HepG2 (cell line): ENCODE measurements around the gene TRPC4. TPM values are rescaled to one million over a fixed set of nuclear protein-coding genes. Genes with fewer than 3 reads are reported as not detected.
A peak's percentile ranks its signal among the peaks of the same experiment; 100 is the strongest.

Experiments
- ATAC-seq: fragments of 200-7000 bp; cut with Tn5 transposase; 3 replicates; pipeline ENCODE4 v1.9.1; 2020; ENCODE audit warnings: mild to moderate bottlenecking, moderate library complexity
- BruUV-seq: library from RNA; stranded (reverse); fragments of 400-500 nt; replicated peaks from 2 replicates; lab custom pipeline; 2021; lab: Mats Ljungman, UMichigan
- CTCF ChIA-PET: fragments of 300-600 bp; formaldehyde crosslinking; extraction: SDS; loops from one replicate; lab custom pipeline; 2021; ENCODE audit warnings: low total read pairs, inconsistent platforms, low intra/inter-chr PET ratio; lab: Yijun Ruan, JAX
- POLR2A ChIA-PET: fragments of 350-600 bp; sonication (Branson Sonifier 250); formaldehyde crosslinking; loops from one replicate; lab custom pipeline; 2020; ENCODE audit warnings: antibody characterized with exemption, inconsistent platforms; lab: Yijun Ruan, JAX
- DNase-seq: peaks from one replicate; pipeline ENCODE4 v3.0.0-alpha.2; 2015; ENCODE audit warnings: low spot score
- FAIRE-seq: peaks from 3 replicates; lab custom pipeline; 2011; peaks lifted over from hg19 to GRCh38; lab: Jason Lieb, UNC
- H2AFZ ChIP-seq: one replicate; pipeline ENCODE4 v1.6.1; 2011; ENCODE audit warnings: low read length, inconsistent platforms
- H3K27ac ChIP-seq: fragments of 300-600 bp; 3 replicates; pipeline ENCODE4 v1.8.0; 2011; ENCODE audit warnings: mixed run types, mild to moderate bottlenecking, mixed read lengths, low read length, inconsistent platforms; ENCODE audit not compliant: insufficient read depth; ENCODE audit errors: extremely low read length
- H3K27me3 ChIP-seq, 2 experiments: fragments of 200-600 bp in 1 of 2; 2 replicates in 1 of 2; 3 replicates in 1 of 2; pipeline versions ENCODE4 v1.6.0 to v1.8.0; 2011; ENCODE audit warnings: low read length in 2 of 2, mild to moderate bottlenecking in 2 of 2, moderate library complexity in 2 of 2, inconsistent platforms in 1 of 2; ENCODE audit not compliant: insufficient read depth in 2 of 2, control insufficient read depth in 1 of 2
- H3K36me3 ChIP-seq, 2 experiments: fragments of 200-600 bp in 1 of 2; replicated peaks in 1 of 2; 2 replicates in 1 of 2; 3 replicates in 1 of 2; pipeline versions ENCODE4 v1.5.1 to v1.8.0; 2011; ENCODE audit warnings: low read length in 2 of 2, inconsistent platforms in 1 of 2; ENCODE audit not compliant: insufficient read depth in 2 of 2, control insufficient read depth in 1 of 2
- H3K4me1 ChIP-seq: 2 replicates; pipeline ENCODE4 v1.5.1; 2012; ENCODE audit warnings: low read length, inconsistent platforms; ENCODE audit not compliant: insufficient read depth
- H3K4me2 ChIP-seq: 2 replicates; pipeline ENCODE4 v1.6.0; 2011; ENCODE audit warnings: low read depth, low read length, inconsistent platforms
- H3K4me3 ChIP-seq, 3 experiments: fragments of 200-600 bp in 1 of 3; sonication (generic), shearing (Covaris generic) in 1 of 3; replicated peaks in 1 of 3; 2 replicates each; pipeline ENCODE4 v1.5.1; 2011 to 2016; ENCODE audit warnings: low read length in 3 of 3, inconsistent platforms in 2 of 3, low read depth in 2 of 3, mild to moderate bottlenecking in 2 of 3, control low read depth in 1 of 3, mixed read lengths in 1 of 3; ENCODE audit not compliant: insufficient read depth in 1 of 3
- H3K79me2 ChIP-seq: one replicate; pipeline ENCODE4 v1.6.1; 2011; ENCODE audit warnings: low read length, inconsistent platforms; ENCODE audit not compliant: insufficient read depth
- H3K9ac ChIP-seq: 2 replicates; pipeline ENCODE4 v1.6.0; 2011; ENCODE audit warnings: mild to moderate bottlenecking, low read depth, low read length, inconsistent platforms; ENCODE audit not compliant: insufficient read depth
- H3K9me3 ChIP-seq: 2 replicates; pipeline ENCODE4 v1.5.1; 2012; ENCODE audit warnings: mild to moderate bottlenecking, low read length
- H4K20me1 ChIP-seq: 2 replicates; pipeline ENCODE4 v1.6.0; 2011; ENCODE audit warnings: inconsistent platforms, mild to moderate bottlenecking, low read length, moderate library complexity; ENCODE audit not compliant: insufficient read depth
- HINFP ChIP-seq: sonication (generic); formaldehyde crosslinking; IDR thresholded peaks from 2 replicates; pipeline ENCODE4 v1.4.0; 2020; ENCODE audit warnings: low read depth, mild to moderate bottlenecking, missing genetic modification reagents
- SRSF9 ChIP-seq: fragments of 200-400 bp; formaldehyde crosslinking; IDR thresholded peaks from 2 replicates; pipeline ENCODE4 v1.6.1; 2018; ENCODE audit warnings: borderline replicate concordance, mild to moderate bottlenecking, low read depth, low read length; ENCODE audit not compliant: insufficient read depth, poor library complexity, severe bottlenecking
- SSRP1 ChIP-seq: IDR thresholded peaks from 2 replicates; pipeline ENCODE4 v1.6.1; 2016; ENCODE audit warnings: control low read depth
- ZBTB49 ChIP-seq: sonication (generic); formaldehyde crosslinking; IDR thresholded peaks from 2 replicates; pipeline ENCODE4 v1.4.0; 2020; ENCODE audit warnings: missing genetic modification reagents, borderline replicate concordance
- ZNF749 ChIP-seq: sonication (generic); formaldehyde crosslinking; IDR thresholded peaks from 2 replicates; pipeline ENCODE4 v1.8.0; 2022; ENCODE audit warnings: mild to moderate bottlenecking, missing genetic modification reagents, moderate library complexity, borderline replicate concordance
- ZNF766 ChIP-seq: sonication (generic); formaldehyde crosslinking; IDR thresholded peaks from 2 replicates; pipeline ENCODE4 v1.5.0; 2020; ENCODE audit warnings: missing genetic modification reagents, borderline replicate concordance
- ZSCAN25 ChIP-seq: sonication (generic); formaldehyde crosslinking; IDR thresholded peaks from 2 replicates; pipeline ENCODE4 v1.8.0; 2022; ENCODE audit warnings: mild to moderate bottlenecking, missing genetic modification reagents
- whole genome bisulfite sequencing: methylation state at CpG from one replicate; pipeline ENCODE4 v1.1.6; 2017; ENCODE audit warnings: low lambda C conversion rate; 5-methylcytosine and 5-hydroxymethylcytosine counted together
- in situ Hi-C: cut with HindIII; loops from 2 replicates; pipeline ENCODE4 v1.10.0; 2017; ENCODE audit warnings: low pct_unique_long_range_greater_than_20kb; ENCODE audit not compliant: extremely low pct_ligation_motif_present
- intact Hi-C: fragments of 100-400 bp; cut with micrococcal nuclease; formaldehyde crosslinking; loops from one replicate; pipeline ENCODE4 v1.10.0; 2022; ENCODE audit not compliant: unreplicated experiment
- polyA plus RNA-seq, 8 experiments: library from polyadenylated mRNA; depleted of rRNA in 3 of 8; stranded (reverse) in 7 of 8; unstranded in 1 of 8; fragments of >200 nt; fragmentation: Illumina TruSeq in 4 of 8; extraction: Trizol in 4 of 8; gene quantifications; 2 replicates each; pipeline versions ENCODE4 v1.2.1 to v1.2.3, GENCODE V29; 2011 to 2016; ENCODE audit warnings: low read depth in 4 of 8, missing spikeins in 1 of 8, mixed read lengths in 1 of 8; ENCODE audit not compliant: insufficient read depth in 1 of 8
- total RNA-seq, 5 experiments: library from RNA; depleted of rRNA; stranded (reverse); fragments of >200 nt; fragmentation: Illumina TruSeq; extraction: Trizol; gene quantifications; 2 replicates each; pipeline ENCODE4 v1.2.3, GENCODE V29; 2016; ENCODE audit warnings: low read depth in 1 of 5
- TF ChIP-seq, protein P1 (sequence below): sonication (generic); formaldehyde crosslinking; IDR thresholded peaks from 2 replicates; pipeline ENCODE4 v1.5.0; 2020; ENCODE audit warnings: missing genetic modification reagents

The TRPC4 gene
- total and polyA plus RNA-seq, 2 of the 13 experiments (the other 11 are each of a cell fraction or from before 2014, with no cell fraction given): not detected

DNA sequence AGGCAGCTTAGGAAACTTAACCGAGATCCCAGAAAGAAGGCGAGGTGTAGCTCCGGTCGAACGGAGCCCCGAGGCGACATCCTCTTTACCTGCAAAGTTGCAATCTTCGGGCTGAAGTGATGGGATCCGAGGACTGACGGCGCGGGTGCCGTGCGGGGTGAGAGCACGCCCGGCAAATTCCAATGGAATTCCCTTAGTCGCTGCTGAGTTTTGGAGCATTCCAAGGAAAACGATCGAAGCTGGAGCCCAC is 141 bp downstream of the TRPC4 start (continued):
- no peak for TF ChIP-seq ZBTB49 (CRISPR knock-in tag)
- no peak for TF ChIP-seq ZNF749
- no peak for TF ChIP-seq HINFP (CRISPR knock-in tag)

GRCh38 chr13:37868691-37869505 is 674 bp downstream of the TRPC4 start:
- H2AFZ ChIP-seq: no peak overlapping the region

More at GRCh38 chr13:37868691-37869505, 674 bp downstream of the TRPC4 start:
- H3K4me3 ChIP-seq: no peak overlapping the region
- 16% methylated on average over 23 of the region's 27 CpGs for WGBS
- H3K9ac ChIP-seq: no peak overlapping the region
- BruUV-seq: no TSS peak
- H3K4me2 ChIP-seq: peak overlapping the region; percentile 6; the same call in 1 of the 2 replicates
- peak; percentile 22; the same call in 1 of the 3 replicates for ATAC-seq
- ChIA-PET POLR2A (no interaction called here), CTCF (no interaction called here)
- intact Hi-C loops (no loop called here), in situ Hi-C loops (no loop called here)
- no peaks in the 10 kb centered on the region for H4K20me1 ChIP-seq
- no peak overlapping the region for H3K27ac ChIP-seq
- TF ChIP-seq, protein P1, sequence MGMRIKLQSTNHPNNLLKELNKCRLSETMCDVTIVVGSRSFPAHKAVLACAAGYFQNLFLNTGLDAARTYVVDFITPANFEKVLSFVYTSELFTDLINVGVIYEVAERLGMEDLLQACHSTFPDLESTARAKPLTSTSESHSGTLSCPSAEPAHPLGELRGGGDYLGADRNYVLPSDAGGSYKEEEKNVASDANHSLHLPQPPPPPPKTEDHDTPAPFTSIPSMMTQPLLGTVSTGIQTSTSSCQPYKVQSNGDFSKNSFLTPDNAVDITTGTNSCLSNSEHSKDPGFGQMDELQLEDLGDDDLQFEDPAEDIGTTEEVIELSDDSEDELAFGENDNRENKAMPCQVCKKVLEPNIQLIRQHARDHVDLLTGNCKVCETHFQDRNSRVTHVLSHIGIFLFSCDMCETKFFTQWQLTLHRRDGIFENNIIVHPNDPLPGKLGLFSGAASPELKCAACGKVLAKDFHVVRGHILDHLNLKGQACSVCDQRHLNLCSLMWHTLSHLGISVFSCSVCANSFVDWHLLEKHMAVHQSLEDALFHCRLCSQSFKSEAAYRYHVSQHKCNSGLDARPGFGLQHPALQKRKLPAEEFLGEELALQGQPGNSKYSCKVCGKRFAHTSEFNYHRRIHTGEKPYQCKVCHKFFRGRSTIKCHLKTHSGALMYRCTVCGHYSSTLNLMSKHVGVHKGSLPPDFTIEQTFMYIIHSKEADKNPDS (CRISPR knock-in tag): no peak
- TF ChIP-seq SSRP1 (CRISPR knock-in tag) (no peak), ZNF766 (no peak), SRSF9 (no peak), ZSCAN25 (CRISPR knock-in tag) (no peak)
- no peaks in the 10 kb centered on the region for H3K79me2 ChIP-seq
- peaks cover 0 to 23% of the 10 kb centered on the region in 2 experiments; a peak in 2 of 5 replicates for H3K27me3 ChIP-seq
- no peaks in the 10 kb centered on the region for H3K9me3 ChIP-seq
- FAIRE-seq: no peak
- H3K4me1 ChIP-seq: no peaks in the 10 kb centered on the region
- DNase-seq: no peak
- no peaks in the 10 kb centered on the region for H3K36me3 ChIP-seq
